GM23338 (cell line): ENCODE measurements around the gene ST6GALNAC3. TPM values are rescaled to one million over a fixed set of nuclear protein-coding genes. Genes with fewer than 3 reads are reported as not detected.

Experiments
- ATAC-seq: fragments of 200-7000 bp; cut with Tn5 transposase; 3 replicates; pipeline ENCODE4 v1.9.1; 2020
- DNase-seq: peaks from one replicate; pipeline ENCODE4 v3.0.0-alpha.2; 2015; ENCODE audit warnings: low spot score
- H2AFZ ChIP-seq: fragments of 200-600 bp; sonication (generic); 2 replicates; pipeline ENCODE4 v1.8.0; 2016; ENCODE audit warnings: antibody characterized with exemption, mild to moderate bottlenecking, moderate library complexity
- H3F3A ChIP-seq: fragments of 200-600 bp; sonication (generic); replicated peaks from 2 replicates; pipeline ENCODE4 v1.8.0; 2017; ENCODE audit warnings: antibody characterized with exemption, mixed run types, low read depth
- H3K27ac ChIP-seq: fragments of 200-600 bp; sonication (generic); 2 replicates; pipeline ENCODE4 v1.6.1; 2016; ENCODE audit warnings: low read depth
- H3K27me3 ChIP-seq: fragments of 200-600 bp; sonication (generic); 2 replicates; pipeline ENCODE4 v1.8.0; 2016; ENCODE audit warnings: mild to moderate bottlenecking, mixed run types, moderate library complexity; ENCODE audit not compliant: insufficient read depth
- H3K36me3 ChIP-seq: fragments of 200-600 bp; sonication (generic); 2 replicates; pipeline ENCODE4 v1.8.0; 2016; ENCODE audit warnings: mild to moderate bottlenecking; ENCODE audit not compliant: insufficient read depth
- H3K4me1 ChIP-seq: fragments of 200-600 bp; sonication (generic); 2 replicates; pipeline ENCODE4 v1.8.0; 2016; ENCODE audit warnings: mild to moderate bottlenecking, moderate library complexity; ENCODE audit not compliant: insufficient read depth
- H3K4me2 ChIP-seq: fragments of 200-600 bp; sonication (generic); 2 replicates; pipeline ENCODE4 v1.7.1; 2017; ENCODE audit warnings: mixed run types
- H3K4me3 ChIP-seq: fragments of 200-600 bp; sonication (generic); 2 replicates; pipeline ENCODE4 v1.6.1; 2016; ENCODE audit warnings: mixed run types
- H3K79me2 ChIP-seq: fragments of 200-600 bp; sonication (generic); replicated peaks from 2 replicates; pipeline ENCODE4 v1.8.0; 2017; ENCODE audit warnings: mild to moderate bottlenecking; ENCODE audit not compliant: insufficient read depth
- H3K9me2 ChIP-seq: fragments of 200-600 bp; sonication (generic); 2 replicates; pipeline ENCODE4 v1.8.0; 2017; ENCODE audit not compliant: insufficient read depth
- H4K20me1 ChIP-seq: fragments of 200-600 bp; sonication (generic); replicated peaks from 2 replicates; pipeline ENCODE4 v1.8.0; 2017; ENCODE audit warnings: mild to moderate bottlenecking; ENCODE audit not compliant: insufficient read depth
- H3K27ac Mint-ChIP-seq: 2 replicates; pipeline ENCODE4 v1.8.0; 2020; ENCODE audit warnings: inconsistent platforms, mild to moderate bottlenecking, moderate library complexity, mixed read lengths
- H3K27me3 Mint-ChIP-seq: 3 replicates; pipeline ENCODE4 v1.8.0; 2022; ENCODE audit warnings: low read depth, mild to moderate bottlenecking, moderate library complexity, mixed read lengths, inconsistent platforms; ENCODE audit not compliant: insufficient read depth, poor library complexity
- H3K36me3 Mint-ChIP-seq: 3 replicates; pipeline ENCODE4 v1.8.0; 2021; ENCODE audit warnings: low read depth, mild to moderate bottlenecking, inconsistent platforms, moderate library complexity, mixed read lengths
- H3K4me1 Mint-ChIP-seq: 3 replicates; pipeline ENCODE4 v1.8.0; 2020; ENCODE audit warnings: mild to moderate bottlenecking, inconsistent platforms, mixed read lengths
- H3K4me3 Mint-ChIP-seq: 3 replicates; pipeline ENCODE4 v1.8.0; 2021; ENCODE audit warnings: moderate library complexity, mild to moderate bottlenecking, inconsistent platforms, mixed read lengths
- H3K9me3 Mint-ChIP-seq: 3 replicates; pipeline ENCODE4 v1.8.0; 2020; ENCODE audit warnings: moderate library complexity, mild to moderate bottlenecking, inconsistent platforms, mixed read lengths
- CREB1 ChIP-seq: fragments of 250-450 bp; sonication (Bioruptor Pico); IDR thresholded peaks from 2 replicates; pipeline ENCODE4 v1.5.0; 2020; ENCODE audit warnings: low read depth, mild to moderate bottlenecking, moderate library complexity
- EZH2 ChIP-seq: fragments of 200-600 bp; sonication (generic); IDR thresholded peaks from one replicate; pipeline ENCODE4 v1.8.0; 2017; ENCODE audit warnings: antibody characterized with exemption, mild to moderate bottlenecking, low read depth; ENCODE audit not compliant: unreplicated experiment
- EZH2phosphoT487 ChIP-seq: fragments of 200-600 bp; sonication (generic); IDR thresholded peaks from one replicate; pipeline ENCODE4 v1.8.1; 2018; ENCODE audit warnings: antibody characterized with exemption; ENCODE audit not compliant: unreplicated experiment
- JUNB ChIP-seq: IDR thresholded peaks from one replicate; pipeline ENCODE4 v1.6.1; 2016; ENCODE audit warnings: antibody characterized with exemption; ENCODE audit not compliant: unreplicated experiment
- NANOG ChIP-seq: IDR thresholded peaks from 2 replicates; pipeline ENCODE4 v1.6.1; 2016; ENCODE audit warnings: antibody characterized with exemption, borderline replicate concordance
- POLR2AphosphoS5 ChIP-seq: IDR thresholded peaks from 2 replicates; pipeline ENCODE4 v1.6.1; 2016; ENCODE audit warnings: antibody characterized with exemption, low read depth
- REST ChIP-seq: IDR thresholded peaks from one replicate; pipeline ENCODE4 v1.6.1; 2018; ENCODE audit warnings: antibody characterized with exemption; ENCODE audit not compliant: unreplicated experiment
- STAT1 ChIP-seq: IDR thresholded peaks from one replicate; pipeline ENCODE4 v1.6.1; 2016; ENCODE audit warnings: antibody characterized with exemption; ENCODE audit not compliant: unreplicated experiment
- ZNF114 ChIP-seq: fragments of 250-450 bp; sonication (Bioruptor Pico); IDR thresholded peaks from 2 replicates; pipeline ENCODE4 v1.5.0; 2020; ENCODE audit warnings: mild to moderate bottlenecking, moderate library complexity
- polyA plus RNA-seq: library from polyadenylated mRNA; unstranded; fragments of >200 nt; fragmentation: Nextera tagmentation; extraction: Ambion mirVana; gene quantifications from 2 replicates; pipeline ENCODE4 v1.2.1, GENCODE V29; 2016
- total RNA-seq: library from RNA; depleted of rRNA; stranded (reverse); fragments of >200 nt; shearing (Covaris generic); gene quantifications from 2 replicates; pipeline ENCODE4 v1.2.3, GENCODE V29; 2014
- TF ChIP-seq, protein P1 (sequence below): fragments of 250-450 bp; sonication (Bioruptor Pico); IDR thresholded peaks from 2 replicates; pipeline ENCODE4 v1.5.0; 2020; ENCODE audit warnings: mild to moderate bottlenecking, moderate library complexity
- TF ChIP-seq, protein P2 (sequence below), 2 experiments: fragments of 200-600 bp in 1 of 2; sonication (generic) in 1 of 2; conservative IDR thresholded peaks; 2 replicates each; pipeline versions ENCODE4 v1.5.1 to v1.6.1; 2016 to 2017; ENCODE audit warnings: antibody characterized with exemption in 2 of 2, low read depth in 2 of 2, mild to moderate bottlenecking in 2 of 2, moderate library complexity in 1 of 2
- TF ChIP-seq, protein P3 (sequence below): IDR thresholded peaks from 2 replicates; pipeline ENCODE4 v1.6.1; 2016; ENCODE audit warnings: antibody characterized with exemption

Gene ST6GALNAC3
- total and polyA plus RNA-seq, 2 experiments from 2014 or later, result 4.7 to 11.6 TPM

DNA sequence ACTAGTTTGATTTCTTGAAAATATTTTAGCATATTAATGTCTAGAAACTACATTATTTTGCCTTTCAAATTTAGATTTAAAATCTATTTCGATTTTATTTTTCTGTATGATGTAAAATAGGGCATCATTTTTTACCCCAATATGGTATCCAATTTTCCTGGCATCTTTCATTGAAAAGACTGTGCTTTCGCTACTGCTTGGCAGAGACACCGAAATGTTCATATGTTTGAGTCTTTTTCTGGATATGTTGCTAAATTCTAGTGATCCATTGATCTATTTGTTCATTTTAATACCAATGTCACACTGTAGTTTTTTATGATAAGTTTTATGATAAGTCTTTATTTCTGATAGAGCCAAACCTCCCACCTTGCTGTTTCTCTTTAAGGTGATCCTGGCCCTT, 24.3 kb downstream of the ST6GALNAC3 start:
- Mint-ChIP-seq H3K36me3 (peaks cover 3% of the 10 kb centered on the region; the same call in 1 of the 3 replicates), H3K4me1 (peaks cover 47% of the 10 kb centered on the region), H3K27me3 (peaks cover 2% of the 10 kb centered on the region), H3K27ac (no peak overlapping the region), H3K4me3 (no peak overlapping the region), H3K9me3 (no peaks in the 10 kb centered on the region)
- Histone ChIP-seq H3K9me2 (no peaks in the 10 kb centered on the region), H3K36me3 (no peaks in the 10 kb centered on the region), H3F3A (no peaks in the 10 kb centered on the region), H3K4me3 (no peak overlapping the region), H3K4me2 (no peak overlapping the region), H2AFZ (no peak overlapping the region), H3K79me2 (peaks cover 27% of the 10 kb centered on the region; the same call in 1 of the 2 replicates), H3K27ac (no peak overlapping the region), H3K4me1 (peaks cover 17% of the 10 kb centered on the region), H4K20me1 (no peaks in the 10 kb centered on the region; the same call in 1 of the 2 replicates), H3K27me3 (no peaks in the 10 kb centered on the region)
- TF ChIP-seq, protein P1, sequence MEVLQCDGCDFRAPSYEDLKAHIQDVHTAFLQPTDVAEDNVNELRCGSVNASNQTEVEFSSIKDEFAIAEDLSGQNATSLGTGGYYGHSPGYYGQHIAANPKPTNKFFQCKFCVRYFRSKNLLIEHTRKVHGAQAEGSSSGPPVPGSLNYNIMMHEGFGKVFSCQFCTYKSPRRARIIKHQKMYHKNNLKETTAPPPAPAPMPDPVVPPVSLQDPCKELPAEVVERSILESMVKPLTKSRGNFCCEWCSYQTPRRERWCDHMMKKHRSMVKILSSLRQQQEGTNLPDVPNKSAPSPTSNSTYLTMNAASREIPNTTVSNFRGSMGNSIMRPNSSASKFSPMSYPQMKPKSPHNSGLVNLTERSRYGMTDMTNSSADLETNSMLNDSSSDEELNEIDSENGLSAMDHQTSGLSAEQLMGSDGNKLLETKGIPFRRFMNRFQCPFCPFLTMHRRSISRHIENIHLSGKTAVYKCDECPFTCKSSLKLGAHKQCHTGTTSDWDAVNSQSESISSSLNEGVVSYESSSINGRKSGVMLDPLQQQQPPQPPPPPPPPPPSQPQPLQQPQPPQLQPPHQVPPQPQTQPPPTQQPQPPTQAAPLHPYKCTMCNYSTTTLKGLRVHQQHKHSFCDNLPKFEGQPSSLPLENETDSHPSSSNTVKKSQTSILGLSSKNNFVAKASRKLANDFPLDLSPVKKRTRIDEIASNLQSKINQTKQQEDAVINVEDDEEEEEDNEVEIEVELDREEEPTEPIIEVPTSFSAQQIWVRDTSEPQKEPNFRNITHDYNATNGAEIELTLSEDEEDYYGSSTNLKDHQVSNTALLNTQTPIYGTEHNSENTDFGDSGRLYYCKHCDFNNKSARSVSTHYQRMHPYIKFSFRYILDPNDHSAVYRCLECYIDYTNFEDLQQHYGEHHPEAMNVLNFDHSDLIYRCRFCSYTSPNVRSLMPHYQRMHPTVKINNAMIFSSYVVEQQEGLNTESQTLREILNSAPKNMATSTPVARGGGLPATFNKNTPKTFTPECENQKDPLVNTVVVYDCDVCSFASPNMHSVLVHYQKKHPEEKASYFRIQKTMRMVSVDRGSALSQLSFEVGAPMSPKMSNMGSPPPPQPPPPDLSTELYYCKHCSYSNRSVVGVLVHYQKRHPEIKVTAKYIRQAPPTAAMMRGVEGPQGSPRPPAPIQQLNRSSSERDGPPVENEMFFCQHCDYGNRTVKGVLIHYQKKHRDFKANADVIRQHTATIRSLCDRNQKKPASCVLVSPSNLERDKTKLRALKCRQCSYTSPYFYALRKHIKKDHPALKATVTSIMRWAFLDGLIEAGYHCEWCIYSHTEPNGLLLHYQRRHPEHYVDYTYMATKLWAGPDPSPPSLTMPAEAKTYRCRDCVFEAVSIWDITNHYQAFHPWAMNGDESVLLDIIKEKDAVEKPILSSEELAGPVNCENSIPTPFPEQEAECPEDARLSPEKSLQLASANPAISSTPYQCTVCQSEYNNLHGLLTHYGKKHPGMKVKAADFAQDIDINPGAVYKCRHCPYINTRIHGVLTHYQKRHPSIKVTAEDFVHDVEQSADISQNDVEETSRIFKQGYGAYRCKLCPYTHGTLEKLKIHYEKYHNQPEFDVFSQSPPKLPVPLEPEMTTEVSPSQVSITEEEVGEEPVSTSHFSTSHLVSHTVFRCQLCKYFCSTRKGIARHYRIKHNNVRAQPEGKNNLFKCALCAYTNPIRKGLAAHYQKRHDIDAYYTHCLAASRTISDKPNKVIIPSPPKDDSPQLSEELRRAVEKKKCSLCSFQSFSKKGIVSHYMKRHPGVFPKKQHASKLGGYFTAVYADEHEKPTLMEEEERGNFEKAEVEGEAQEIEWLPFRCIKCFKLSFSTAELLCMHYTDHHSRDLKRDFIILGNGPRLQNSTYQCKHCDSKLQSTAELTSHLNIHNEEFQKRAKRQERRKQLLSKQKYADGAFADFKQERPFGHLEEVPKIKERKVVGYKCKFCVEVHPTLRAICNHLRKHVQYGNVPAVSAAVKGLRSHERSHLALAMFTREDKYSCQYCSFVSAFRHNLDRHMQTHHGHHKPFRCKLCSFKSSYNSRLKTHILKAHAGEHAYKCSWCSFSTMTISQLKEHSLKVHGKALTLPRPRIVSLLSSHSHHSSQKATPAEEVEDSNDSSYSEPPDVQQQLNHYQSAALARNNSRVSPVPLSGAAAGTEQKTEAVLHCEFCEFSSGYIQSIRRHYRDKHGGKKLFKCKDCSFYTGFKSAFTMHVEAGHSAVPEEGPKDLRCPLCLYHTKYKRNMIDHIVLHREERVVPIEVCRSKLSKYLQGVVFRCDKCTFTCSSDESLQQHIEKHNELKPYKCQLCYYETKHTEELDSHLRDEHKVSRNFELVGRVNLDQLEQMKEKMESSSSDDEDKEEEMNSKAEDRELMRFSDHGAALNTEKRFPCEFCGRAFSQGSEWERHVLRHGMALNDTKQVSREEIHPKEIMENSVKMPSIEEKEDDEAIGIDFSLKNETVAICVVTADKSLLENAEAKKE (CRISPR knock-in tag), result no peak
- no peak for TF ChIP-seq ZNF114 (CRISPR knock-in tag)
- TF ChIP-seq EZH2, result no peak
- no peak for TF ChIP-seq STAT1
- no peak for TF ChIP-seq REST
- TF ChIP-seq CREB1 (CRISPR knock-in tag), result no peak
- TF ChIP-seq EZH2phosphoT487, result no peak
- TF ChIP-seq, protein P2, sequence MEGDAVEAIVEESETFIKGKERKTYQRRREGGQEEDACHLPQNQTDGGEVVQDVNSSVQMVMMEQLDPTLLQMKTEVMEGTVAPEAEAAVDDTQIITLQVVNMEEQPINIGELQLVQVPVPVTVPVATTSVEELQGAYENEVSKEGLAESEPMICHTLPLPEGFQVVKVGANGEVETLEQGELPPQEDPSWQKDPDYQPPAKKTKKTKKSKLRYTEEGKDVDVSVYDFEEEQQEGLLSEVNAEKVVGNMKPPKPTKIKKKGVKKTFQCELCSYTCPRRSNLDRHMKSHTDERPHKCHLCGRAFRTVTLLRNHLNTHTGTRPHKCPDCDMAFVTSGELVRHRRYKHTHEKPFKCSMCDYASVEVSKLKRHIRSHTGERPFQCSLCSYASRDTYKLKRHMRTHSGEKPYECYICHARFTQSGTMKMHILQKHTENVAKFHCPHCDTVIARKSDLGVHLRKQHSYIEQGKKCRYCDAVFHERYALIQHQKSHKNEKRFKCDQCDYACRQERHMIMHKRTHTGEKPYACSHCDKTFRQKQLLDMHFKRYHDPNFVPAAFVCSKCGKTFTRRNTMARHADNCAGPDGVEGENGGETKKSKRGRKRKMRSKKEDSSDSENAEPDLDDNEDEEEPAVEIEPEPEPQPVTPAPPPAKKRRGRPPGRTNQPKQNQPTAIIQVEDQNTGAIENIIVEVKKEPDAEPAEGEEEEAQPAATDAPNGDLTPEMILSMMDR (conservative IDR thresholded peaks at IDR 0.05; ENCODE audit: low read depth in 2 of 2), result no peak
- TF ChIP-seq POLR2AphosphoS5, result no peak
- TF ChIP-seq, protein P3, sequence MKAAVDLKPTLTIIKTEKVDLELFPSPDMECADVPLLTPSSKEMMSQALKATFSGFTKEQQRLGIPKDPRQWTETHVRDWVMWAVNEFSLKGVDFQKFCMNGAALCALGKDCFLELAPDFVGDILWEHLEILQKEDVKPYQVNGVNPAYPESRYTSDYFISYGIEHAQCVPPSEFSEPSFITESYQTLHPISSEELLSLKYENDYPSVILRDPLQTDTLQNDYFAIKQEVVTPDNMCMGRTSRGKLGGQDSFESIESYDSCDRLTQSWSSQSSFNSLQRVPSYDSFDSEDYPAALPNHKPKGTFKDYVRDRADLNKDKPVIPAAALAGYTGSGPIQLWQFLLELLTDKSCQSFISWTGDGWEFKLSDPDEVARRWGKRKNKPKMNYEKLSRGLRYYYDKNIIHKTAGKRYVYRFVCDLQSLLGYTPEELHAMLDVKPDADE, result no peak
- no peak for TF ChIP-seq JUNB
- TF ChIP-seq NANOG, result no peak
- ATAC-seq, result no peak
- no peak for DNase-seq
